Germinal center (tissue), 1 donor: ENCODE results near the gene ACYP1.

Experiments
- DNase-seq: peaks from one replicate; pipeline ENCODE4 v3.0.0; 2012; ENCODE audit warnings: mixed read lengths, low spot score

ACYP1 gene

GRCh38 chr14:75063491-75064204 lies at the start of gene ACYP1:
Gene ACYP1, minus strand, starts transcription at chr14:75064024. Its CDS starts 471 bp downstream, at chr14:75063553.
- peak; percentile 94 for DNase-seq

- DNase-seq = no peak
Measured at GRCh38 chr14:75109877-75110276, 46.1 kb upstream of the ACYP1 start.

- DNase-seq = no peak
Measured at GRCh38 chr14:75107186-75107585, 43.4 kb upstream of the ACYP1 start.

- DNase-seq = no peak
Measured at GRCh38 chr14:75101491-75101890, 37.7 kb upstream of the ACYP1 start.

GRCh38 chr14:75098682-75099081 lies 34.9 kb upstream of the ACYP1 start:
- no peak for DNase-seq

- no peak for DNase-seq
Measured at GRCh38 chr14:75098212-75098611, 34.4 kb upstream of the ACYP1 start.

GRCh38 chr14:75096959-75097358 lies 33.1 kb upstream of the ACYP1 start:
- DNase-seq = no peak

GRCh38 chr14:75095690-75096089 lies 31.9 kb upstream of the ACYP1 start:
- DNase-seq = no peak

- DNase-seq = no peak
Measured at GRCh38 chr14:75094896-75095295, 31.1 kb upstream of the ACYP1 start.

GRCh38 chr14:75092698-75093097 lies 28.9 kb upstream of the ACYP1 start:
- no peak for DNase-seq

GRCh38 chr14:75091251-75091650 lies 27.4 kb upstream of the ACYP1 start:
- no peak for DNase-seq

GRCh38 chr14:75090353-75090752 lies 26.5 kb upstream of the ACYP1 start:
- no peak for DNase-seq

GRCh38 chr14:75088566-75089373 lies 24.9 kb upstream of the ACYP1 start:
- DNase-seq = peak; percentile 34

- no peak for DNase-seq
Measured at GRCh38 chr14:75088153-75088552, 24.3 kb upstream of the ACYP1 start.

GRCh38 chr14:75084513-75084912 lies 20.7 kb upstream of the ACYP1 start:
- no peak for DNase-seq

- DNase-seq = no peak
Measured at GRCh38 chr14:75083271-75083670, 19.4 kb upstream of the ACYP1 start.

GRCh38 chr14:75081660-75082229 lies 17.9 kb upstream of the ACYP1 start:
- DNase-seq = no peak

- no peak for DNase-seq
Measured at GRCh38 chr14:75079521-75079920, 15.7 kb upstream of the ACYP1 start.

GRCh38 chr14:75077794-75078193 lies 14.0 kb upstream of the ACYP1 start:
- DNase-seq = no peak

GRCh38 chr14:75070383-75070782 lies 6.6 kb upstream of the ACYP1 start:
- DNase-seq = no peak

GRCh38 chr14:75069811-75070145 lies 6.0 kb upstream of the ACYP1 start:
- DNase-seq = no peak

GRCh38 chr14:75069121-75069810 lies 5.4 kb upstream of the ACYP1 start, which contains the start of gene ZC2HC1C:
Gene ZC2HC1C, plus strand, starts transcription at chr14:75069641. Its CDS starts 933 bp downstream, at chr14:75070574.
- peak; percentile 69 for DNase-seq
